ENCODE results near the gene CAMTA1.

DNA sequence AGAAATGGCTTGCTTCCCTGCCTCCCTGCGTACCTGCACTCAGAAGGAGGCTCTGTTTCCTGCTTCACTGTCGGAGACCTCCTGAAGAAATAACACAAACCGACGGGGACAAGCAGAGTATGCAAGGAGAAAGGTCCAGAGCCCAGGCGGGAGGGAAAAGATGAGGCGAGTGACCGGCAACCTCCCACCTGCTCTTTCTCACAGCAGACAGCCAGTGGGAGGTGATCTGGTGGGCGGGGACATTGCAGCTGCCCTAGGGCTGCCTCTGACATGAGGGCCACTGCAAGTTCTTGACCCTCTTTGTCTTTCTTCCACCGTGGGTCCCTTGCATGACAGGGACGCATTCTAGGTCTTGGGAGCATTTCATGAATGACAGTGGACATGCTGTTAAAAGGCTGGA is 368.2 kb downstream of the CAMTA1 start:
- TF ChIP-seq, protein P1, sequence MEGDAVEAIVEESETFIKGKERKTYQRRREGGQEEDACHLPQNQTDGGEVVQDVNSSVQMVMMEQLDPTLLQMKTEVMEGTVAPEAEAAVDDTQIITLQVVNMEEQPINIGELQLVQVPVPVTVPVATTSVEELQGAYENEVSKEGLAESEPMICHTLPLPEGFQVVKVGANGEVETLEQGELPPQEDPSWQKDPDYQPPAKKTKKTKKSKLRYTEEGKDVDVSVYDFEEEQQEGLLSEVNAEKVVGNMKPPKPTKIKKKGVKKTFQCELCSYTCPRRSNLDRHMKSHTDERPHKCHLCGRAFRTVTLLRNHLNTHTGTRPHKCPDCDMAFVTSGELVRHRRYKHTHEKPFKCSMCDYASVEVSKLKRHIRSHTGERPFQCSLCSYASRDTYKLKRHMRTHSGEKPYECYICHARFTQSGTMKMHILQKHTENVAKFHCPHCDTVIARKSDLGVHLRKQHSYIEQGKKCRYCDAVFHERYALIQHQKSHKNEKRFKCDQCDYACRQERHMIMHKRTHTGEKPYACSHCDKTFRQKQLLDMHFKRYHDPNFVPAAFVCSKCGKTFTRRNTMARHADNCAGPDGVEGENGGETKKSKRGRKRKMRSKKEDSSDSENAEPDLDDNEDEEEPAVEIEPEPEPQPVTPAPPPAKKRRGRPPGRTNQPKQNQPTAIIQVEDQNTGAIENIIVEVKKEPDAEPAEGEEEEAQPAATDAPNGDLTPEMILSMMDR (IDR thresholded peaks at IDR 0.05) = no peak
- TF ChIP-seq EZH2 (IDR thresholded peaks at IDR 0.05) (no peak), EZH2phosphoT487 (IDR thresholded peaks at IDR 0.05) (no peak)

Data from neural progenitor cell (in vitro differentiated cells).